ENCODE data around the gene FRAS1.

DNA sequence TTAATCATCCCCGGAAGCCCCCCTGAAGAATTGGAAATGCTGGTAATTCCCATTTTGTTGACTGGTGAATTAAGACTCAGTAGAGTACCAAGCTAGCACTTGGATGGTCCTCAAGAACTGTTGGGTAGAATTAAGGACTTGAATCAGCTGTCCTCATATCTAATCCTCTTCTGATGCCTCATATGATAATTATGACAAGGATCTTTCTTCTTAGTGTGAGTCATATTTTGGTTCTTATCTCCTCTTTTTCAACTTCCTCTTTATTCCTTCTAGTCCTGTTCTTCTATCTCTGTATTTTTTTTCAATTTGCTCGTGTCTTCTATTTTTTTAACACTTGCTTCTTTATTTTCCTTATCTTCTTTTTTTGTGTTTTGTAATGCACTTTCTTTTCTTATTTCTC is 288.1 kb downstream of the FRAS1 start:
- TF ChIP-seq CTCF (conservative IDR thresholded peaks at IDR 0.05; ENCODE audit: low read depth, low read length), result no peak
- TF ChIP-seq EZH2phosphoT487 (IDR thresholded peaks at IDR 0.05; ENCODE audit: borderline replicate concordance, low read length), result no peak

Data from PC-3 (cell line).